Measurements from ENCODE around the gene DAZ1. TPM values are rescaled to one million over a fixed set of nuclear protein-coding genes. Genes with fewer than 3 reads are reported as not detected.

DAZ1 gene, protein sequence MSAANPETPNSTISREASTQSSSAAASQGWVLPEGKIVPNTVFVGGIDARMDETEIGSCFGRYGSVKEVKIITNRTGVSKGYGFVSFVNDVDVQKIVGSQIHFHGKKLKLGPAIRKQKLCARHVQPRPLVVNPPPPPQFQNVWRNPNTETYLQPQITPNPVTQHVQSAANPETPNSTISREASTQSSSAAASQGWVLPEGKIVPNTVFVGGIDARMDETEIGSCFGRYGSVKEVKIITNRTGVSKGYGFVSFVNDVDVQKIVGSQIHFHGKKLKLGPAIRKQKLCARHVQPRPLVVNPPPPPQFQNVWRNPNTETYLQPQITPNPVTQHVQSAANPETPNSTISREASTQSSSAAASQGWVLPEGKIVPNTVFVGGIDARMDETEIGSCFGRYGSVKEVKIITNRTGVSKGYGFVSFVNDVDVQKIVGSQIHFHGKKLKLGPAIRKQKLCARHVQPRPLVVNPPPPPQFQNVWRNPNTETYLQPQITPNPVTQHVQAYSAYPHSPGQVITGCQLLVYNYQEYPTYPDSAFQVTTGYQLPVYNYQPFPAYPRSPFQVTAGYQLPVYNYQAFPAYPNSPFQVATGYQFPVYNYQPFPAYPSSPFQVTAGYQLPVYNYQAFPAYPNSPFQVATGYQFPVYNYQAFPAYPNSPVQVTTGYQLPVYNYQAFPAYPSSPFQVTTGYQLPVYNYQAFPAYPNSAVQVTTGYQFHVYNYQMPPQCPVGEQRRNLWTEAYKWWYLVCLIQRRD
- not detected in 2 replicates for total RNA-seq

DNA sequence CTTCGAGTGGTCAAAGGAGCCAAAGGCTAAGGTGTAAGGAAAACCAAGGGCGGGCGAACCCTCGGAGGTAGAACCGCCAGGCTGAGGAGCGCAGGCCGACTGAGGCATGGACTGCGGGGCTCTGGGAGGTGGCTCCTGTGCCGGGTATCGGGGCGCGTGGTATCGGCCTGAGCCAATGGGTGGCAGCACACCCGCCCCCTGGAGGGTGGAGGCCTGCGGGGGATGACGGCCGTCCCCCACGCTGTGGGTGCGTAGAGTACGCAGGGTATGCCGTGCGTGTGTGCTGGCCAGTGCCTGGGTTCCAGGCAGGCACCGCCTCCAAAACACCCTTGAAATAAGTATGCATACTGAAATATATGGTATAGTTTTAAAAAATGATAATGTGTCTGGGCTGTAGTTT, at the start of gene DAZ1:
Gene DAZ1, minus strand, starts transcription at position 101 of the 400 bp plus-strand sequence. CDS start 208 bp downstream, outside the sequence.

DNA sequence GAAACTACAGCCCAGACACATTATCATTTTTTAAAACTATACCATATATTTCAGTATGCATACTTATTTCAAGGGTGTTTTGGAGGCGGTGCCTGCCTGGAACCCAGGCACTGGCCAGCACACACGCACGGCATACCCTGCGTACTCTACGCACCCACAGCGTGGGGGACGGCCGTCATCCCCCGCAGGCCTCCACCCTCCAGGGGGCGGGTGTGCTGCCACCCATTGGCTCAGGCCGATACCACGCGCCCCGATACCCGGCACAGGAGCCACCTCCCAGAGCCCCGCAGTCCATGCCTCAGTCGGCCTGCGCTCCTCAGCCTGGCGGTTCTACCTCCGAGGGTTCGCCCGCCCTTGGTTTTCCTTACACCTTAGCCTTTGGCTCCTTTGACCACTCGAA, 20.4 kb upstream of the DAZ1 start, which contains the start of gene DAZ2:
Gene DAZ2, plus strand, starts transcription at position 301 of the 400 bp plus-strand sequence. CDS start 208 bp downstream, outside the sequence.

Other genes with a start within 250 kb of the DAZ1 start
- gene BPY2, start 214.7 kb downstream of the DAZ1 start, total RNA-seq: not detected in 2 replicates
- gene DAZ2, start 20.5 kb upstream of the DAZ1 start, total RNA-seq: not detected in 2 replicates